OCI-LY7 (cell line): ENCODE data around the gene PLA2G4C.

Source experiments
- CTCF ChIP-seq: fragments of 200-600 bp; sonication (generic); conservative IDR thresholded peaks from 2 replicates; pipeline ENCODE4 v1.5.1; 2014; ENCODE audit warnings: mild to moderate bottlenecking, antibody characterized with exemption, low read length, moderate library complexity, mixed read lengths
- EZH2phosphoT487 ChIP-seq: fragments of 200-600 bp; sonication (generic); IDR thresholded peaks from 2 replicates; pipeline ENCODE4 v1.6.1; 2018; ENCODE audit warnings: low read depth, borderline replicate concordance, mild to moderate bottlenecking, mixed run types, antibody characterized with exemption, low read length, moderate library complexity, mixed read lengths

GRCh38 chr19:48137411-48137810 is 26.8 kb upstream of the PLA2G4C start:
- no peak for TF ChIP-seq CTCF
- TF ChIP-seq EZH2phosphoT487, result no peak
